Measurements from ENCODE around the gene PLCB1. TPM values are rescaled to one million over a fixed set of nuclear protein-coding genes. Genes with fewer than 3 reads are reported as not detected.

The PLCB1 gene
- total and polyA plus RNA-seq, 2 of the 4 experiments (the other 2 are of a cell fraction): 5.6 to 16.1 TPM

DNA sequence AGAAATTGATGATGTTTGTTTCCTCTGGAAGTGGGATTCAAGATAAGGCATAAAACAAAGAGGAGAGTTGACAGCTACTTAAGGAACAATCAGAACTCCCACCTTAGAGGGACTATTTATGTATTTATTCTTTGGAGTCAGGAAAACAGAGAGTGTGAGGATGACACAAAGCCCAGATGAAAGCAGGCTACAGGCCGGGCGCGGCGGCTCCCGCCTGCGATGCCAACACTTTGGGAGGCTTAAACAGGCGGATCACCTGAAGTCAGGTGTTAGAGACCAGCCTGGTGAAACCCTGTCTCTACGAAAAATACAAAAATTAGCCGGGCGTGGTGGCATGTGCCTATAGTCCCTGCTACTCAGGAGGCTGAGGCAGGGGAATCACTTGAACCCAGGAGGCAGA is 543.8 kb downstream of the PLCB1 start:
- Histone ChIP-seq H4K8ac (ENCODE audit: low read depth in 2 of 2, low read length in 2 of 2) (no peak overlapping the region), H3K9me1 (ENCODE audit: insufficient read depth, low read length) (no peaks in the 10 kb centered on the region; the same call in 1 of the 2 replicates), H2AFZ (replicated peaks; ENCODE audit: low read length, poor library complexity) (no peak overlapping the region), H3K27ac (ENCODE audit: insufficient read depth, low read length) (no peak overlapping the region), H2AK5ac (ENCODE audit: low read depth, low read length) (no peak overlapping the region), H4K20me1 (ENCODE audit: insufficient read depth, low read length) (no peaks in the 10 kb centered on the region), H2BK120ac (ENCODE audit: low read depth, low read length) (no peak overlapping the region), H3K79me1 (ENCODE audit: low read depth in 1 of 2, low read length in 2 of 2) (no peaks in the 10 kb centered on the region), H3K23ac (ENCODE audit: low read depth, low read length) (no peak overlapping the region), H2AK9ac (replicated peaks; ENCODE audit: low read depth, low read length, poor library complexity) (no peak overlapping the region), H3K18ac (ENCODE audit: low read depth, low read length) (no peak overlapping the region), H3K4ac (ENCODE audit: low read depth, low read length) (no peak overlapping the region), H3K4me3 (ENCODE audit: insufficient read depth, low read depth, low read length) (no peak overlapping the region), H2BK5ac (ENCODE audit: low read depth, low read length, poor library complexity, severe bottlenecking) (no peak overlapping the region), H4K91ac (ENCODE audit: insufficient read depth, low read depth, low read length) (no peak overlapping the region), H3K9me3 (ENCODE audit: control insufficient read depth, insufficient read depth, low read length) (no peaks in the 10 kb centered on the region), H3K36me3 (ENCODE audit: control insufficient read depth, insufficient read depth, low read length) (peaks cover 2% of the 10 kb centered on the region; the same call in 1 of the 2 replicates), H2BK20ac (ENCODE audit: low read depth, low read length) (no peak overlapping the region), H3K4me2 (ENCODE audit: low read depth, low read length) (no peak overlapping the region), H3K56ac (ENCODE audit: extremely low read depth, insufficient read depth, low read length) (no peak overlapping the region), H3K27me3 (ENCODE audit: control insufficient read depth, insufficient read depth, low read length) (no peaks in the 10 kb centered on the region), H3K9ac (ENCODE audit: low read depth, low read length) (no peak overlapping the region), H3K4me1 (ENCODE audit: control insufficient read depth, insufficient read depth, low read length) (peaks cover 7% of the 10 kb centered on the region), H2BK15ac (ENCODE audit: low read depth, low read length) (no peak overlapping the region), H4K5ac (ENCODE audit: low read depth, low read length) (no peak overlapping the region), H3K14ac (replicated peaks; ENCODE audit: low read depth, low read length) (no peak overlapping the region)
- intact Hi-C loops (cut with micrococcal nuclease) (no loop called here), in situ Hi-C loops (cut with MboI; ENCODE audit: low sequenced_read_pairs) (no loop called here), dilution Hi-C loops (cut with HindIII; ENCODE audit: low sequenced_read_pairs, unreplicated experiment) (no loop called here)
- ChIA-PET POLR2A (ENCODE audit: unreplicated experiment) (no interaction called here), CTCF (no interaction called here)
- WGBS, 2 experiments (ENCODE audit: extremely low coverage in 2 of 2, insufficient read length in 1 of 2): 94% methylated on average over 7 of the region's 10 CpGs; no CpG with 5 or more reads in 1 of the 2 experiments
- no peak for TF ChIP-seq CEBPB (IDR thresholded peaks at IDR 0.05; ENCODE audit: low read depth, low read length)
- TF ChIP-seq MAZ (IDR thresholded peaks at IDR 0.05; ENCODE audit: borderline replicate concordance, low read depth, low read length): no peak
- TF ChIP-seq, protein P1, sequence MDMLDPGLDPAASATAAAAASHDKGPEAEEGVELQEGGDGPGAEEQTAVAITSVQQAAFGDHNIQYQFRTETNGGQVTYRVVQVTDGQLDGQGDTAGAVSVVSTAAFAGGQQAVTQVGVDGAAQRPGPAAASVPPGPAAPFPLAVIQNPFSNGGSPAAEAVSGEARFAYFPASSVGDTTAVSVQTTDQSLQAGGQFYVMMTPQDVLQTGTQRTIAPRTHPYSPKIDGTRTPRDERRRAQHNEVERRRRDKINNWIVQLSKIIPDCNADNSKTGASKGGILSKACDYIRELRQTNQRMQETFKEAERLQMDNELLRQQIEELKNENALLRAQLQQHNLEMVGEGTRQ (IDR thresholded peaks at IDR 0.05; ENCODE audit: low read depth, low read length): no peak
- no peak for TF ChIP-seq SMC3 (IDR thresholded peaks at IDR 0.05; ENCODE audit: low read depth, low read length)
- no peak for TF ChIP-seq BHLHE40 (IDR thresholded peaks at IDR 0.05; ENCODE audit: low read depth, low read length)
- no peak for TF ChIP-seq POLR2A (IDR thresholded peaks at IDR 0.05; ENCODE audit: low read depth, low read length)
- TF ChIP-seq CHD1 (IDR thresholded peaks at IDR 0.05; ENCODE audit: low read depth, low read length): no peak
- TF ChIP-seq FOS (IDR thresholded peaks at IDR 0.05; ENCODE audit: low read depth, low read length): no peak
- no peak for TF ChIP-seq RAD21 (IDR thresholded peaks at IDR 0.05; ENCODE audit: low read length)
- no peak for TF ChIP-seq NFE2L2 (IDR thresholded peaks at IDR 0.05; ENCODE audit: low read depth, low read length)
- TF ChIP-seq ELK1 (IDR thresholded peaks at IDR 0.05; ENCODE audit: borderline replicate concordance, low read depth, low read length): no peak
- TF ChIP-seq RFX5 (IDR thresholded peaks at IDR 0.05; ENCODE audit: low read depth, low read length): no peak
- TF ChIP-seq RCOR1 (IDR thresholded peaks at IDR 0.05; ENCODE audit: insufficient replicate concordance, low read length): no peak
- TF ChIP-seq CTCF (conservative IDR thresholded peaks at IDR 0.05; ENCODE audit: low read depth, low read length): no peak
- TF ChIP-seq MAFK (IDR thresholded peaks at IDR 0.05; ENCODE audit: low read depth, low read length): no peak
- no peak for TF ChIP-seq MXI1 (IDR thresholded peaks at IDR 0.05; ENCODE audit: borderline replicate concordance, low read depth, low read length)
- DNase-seq: no peak
- ATAC-seq (ENCODE audit: low read depth): no peak
- no TSS peak for BruUV-seq (replicated peaks)
